ENCODE data around the gene DNTTIP2. TPM values are rescaled to one million over a fixed set of nuclear protein-coding genes. Genes with fewer than 3 reads are reported as not detected.

The DNTTIP2 gene
- total and polyA plus RNA-seq, 4 donors, result 36.6 to 79.9 (median 46.7) TPM

GRCh38 chr1:93905734-93906133 lies 26.7 kb upstream of the DNTTIP2 start:
- H3K4me1 ChIP-seq (ENCODE audit: control insufficient read depth in 5 of 5, insufficient read depth in 5 of 5, low read length in 5 of 5), result peaks cover 5 to 14% (median 6%) of the 10 kb centered on the region in 5 donors
- ATAC-seq (ENCODE audit: insufficient read depth, low FRiP score) (no peak), DNase-seq (no peak)
- peaks cover 0 to 3% (median 2%) of the 10 kb centered on the region in 4 donors for H3K36me3 ChIP-seq (ENCODE audit: control insufficient read depth in 4 of 4, insufficient read depth in 4 of 4, low read length in 4 of 4)
- no peak for TF ChIP-seq CTCF (IDR thresholded peaks at IDR 0.05; ENCODE audit: control extremely low read depth, extremely low read depth)
- no peak overlapping the region for H3K4me3 ChIP-seq
- no peaks in the 10 kb centered on the region for H3K27me3 ChIP-seq (ENCODE audit: control insufficient read depth in 3 of 3, insufficient read depth in 3 of 3, low read length in 2 of 3)
- H3K9me3 ChIP-seq (ENCODE audit: control insufficient read depth in 4 of 4, insufficient read depth in 3 of 4, low read length in 3 of 4), result peaks cover 0 to under 1% (median 0%) of the 10 kb centered on the region in 4 donors
- WGBS, 2 donors, result 96 to 97% methylated on average over 2 of the region's 2 CpGs
- no peak overlapping the region for H3K27ac ChIP-seq (ENCODE audit: low read depth in 1 of 2, low read length in 1 of 2)
- no peak overlapping the region for H3K9ac ChIP-seq (ENCODE audit: insufficient read depth in 1 of 2, low read length in 2 of 2)

GRCh38 chr1:93905051-93905450 lies 26.0 kb upstream of the DNTTIP2 start:
- peak in 1 of 3 donors; percentile 28 for DNase-seq
- Histone ChIP-seq H3K4me3 (no peak overlapping the region), H3K4me1 (ENCODE audit: control insufficient read depth in 5 of 5, insufficient read depth in 5 of 5, low read length in 5 of 5) (peaks cover 5 to 14% (median 6%) of the 10 kb centered on the region in 5 donors), H3K27ac (ENCODE audit: low read depth in 1 of 2, low read length in 1 of 2) (no peak overlapping the region), H3K9ac (ENCODE audit: insufficient read depth in 1 of 2, low read length in 2 of 2) (no peak overlapping the region), H3K27me3 (ENCODE audit: control insufficient read depth in 3 of 3, insufficient read depth in 3 of 3, low read length in 2 of 3) (no peaks in the 10 kb centered on the region), H3K36me3 (ENCODE audit: control insufficient read depth in 4 of 4, insufficient read depth in 4 of 4, low read length in 4 of 4) (peaks cover 0 to 3% (median 2%) of the 10 kb centered on the region in 4 donors), H3K9me3 (ENCODE audit: control insufficient read depth in 4 of 4, insufficient read depth in 3 of 4, low read length in 3 of 4) (no peaks in the 10 kb centered on the region)
- WGBS, 2 donors, result 76 to 95% methylated on average over 1 of the region's 1 CpG
- TF ChIP-seq CTCF (IDR thresholded peaks at IDR 0.05; ENCODE audit: control extremely low read depth, extremely low read depth), result no peak
- ATAC-seq (ENCODE audit: insufficient read depth, low FRiP score), result no peak

GRCh38 chr1:93904228-93904627 lies 25.2 kb upstream of the DNTTIP2 start:
- no peak for TF ChIP-seq CTCF (IDR thresholded peaks at IDR 0.05; ENCODE audit: control extremely low read depth, extremely low read depth)
- ATAC-seq (ENCODE audit: insufficient read depth, low FRiP score), result no peak
- 24 to 43% methylated on average over 2 of the region's 2 CpGs for WGBS, 2 donors

More at GRCh38 chr1:93904228-93904627, 25.2 kb upstream of the DNTTIP2 start:
- Histone ChIP-seq H3K4me3 (no peak overlapping the region), H3K9ac (ENCODE audit: insufficient read depth in 1 of 2, low read length in 2 of 2) (no peak overlapping the region), H3K27ac (ENCODE audit: low read depth in 1 of 2, low read length in 1 of 2) (no peak overlapping the region), H3K9me3 (ENCODE audit: control insufficient read depth in 4 of 4, insufficient read depth in 3 of 4, low read length in 3 of 4) (no peaks in the 10 kb centered on the region), H3K27me3 (ENCODE audit: control insufficient read depth in 3 of 3, insufficient read depth in 3 of 3, low read length in 2 of 3) (no peaks in the 10 kb centered on the region), H3K4me1 (ENCODE audit: control insufficient read depth in 5 of 5, insufficient read depth in 5 of 5, low read length in 5 of 5) (peaks cover 5 to 14% (median 6%) of the 10 kb centered on the region in 5 donors), H3K36me3 (ENCODE audit: control insufficient read depth in 4 of 4, insufficient read depth in 4 of 4, low read length in 4 of 4) (peaks cover 0 to 5% (median 2%) of the 10 kb centered on the region in 4 donors)
- peak in 1 of 3 donors; percentile 51 for DNase-seq

Data from lung (tissue), 12 donors.